Nephron (organoid): ENCODE measurements around the gene FGF18.

Experiments
- H3K27ac Mint-ChIP-seq, 3 experiments: 2 replicates each; pipeline ENCODE4 v1.8.0; 2020; ENCODE audit warnings: mixed read lengths in 3 of 3, mild to moderate bottlenecking in 2 of 3, moderate library complexity in 1 of 3
- H3K27me3 Mint-ChIP-seq: 2 replicates; pipeline ENCODE4 v1.8.0; 2021; ENCODE audit warnings: low read depth, mild to moderate bottlenecking, moderate library complexity, mixed read lengths
- H3K36me3 Mint-ChIP-seq: 2 replicates; pipeline ENCODE4 v1.8.0; 2020; ENCODE audit warnings: low read depth, mixed read lengths
- H3K4me1 Mint-ChIP-seq: 2 replicates; pipeline ENCODE4 v1.8.0; 2020; ENCODE audit warnings: mixed read lengths
- H3K4me3 Mint-ChIP-seq, 3 experiments: 2 replicates each; pipeline ENCODE4 v1.8.0; 2020; ENCODE audit warnings: mild to moderate bottlenecking in 3 of 3, mixed read lengths in 3 of 3, moderate library complexity in 2 of 3
- H3K9me3 Mint-ChIP-seq: 2 replicates; pipeline ENCODE4 v1.8.0; 2020; ENCODE audit warnings: mixed read lengths
- CTCF ChIP-seq, 3 experiments: fragments of 200-600 bp; sonication (generic); IDR thresholded peaks; one replicate each; pipeline ENCODE4 v1.5.0; 2021; ENCODE audit warnings: antibody characterized with exemption in 3 of 3; ENCODE audit not compliant: unreplicated experiment in 3 of 3

FGF18 gene

GRCh38 chr5:171454549-171454948 lies 35.1 kb downstream of the FGF18 start:
- TF ChIP-seq CTCF (IDR thresholded peaks at IDR 0.05; ENCODE audit: unreplicated experiment in 3 of 3): no peak
- Mint-ChIP-seq H3K4me3 (no peak overlapping the region), H3K4me1 (peaks cover 30% of the 10 kb centered on the region), H3K27ac (peak overlapping the region in 2 of 3 experiments; percentile 51 to 83), H3K27me3 (peaks cover 49% of the 10 kb centered on the region), H3K9me3 (no peaks in the 10 kb centered on the region), H3K36me3 (no peaks in the 10 kb centered on the region)

GRCh38 chr5:171455522-171455921 lies 36.1 kb downstream of the FGF18 start:
- H3K9me3 Mint-ChIP-seq: no peaks in the 10 kb centered on the region
- TF ChIP-seq CTCF (IDR thresholded peaks at IDR 0.05; ENCODE audit: unreplicated experiment in 3 of 3): no peak
- H3K4me3 Mint-ChIP-seq: no peak overlapping the region
- H3K36me3 Mint-ChIP-seq: no peaks in the 10 kb centered on the region
- no peak overlapping the region for H3K27ac Mint-ChIP-seq
- peaks cover 22% of the 10 kb centered on the region for H3K4me1 Mint-ChIP-seq
- H3K27me3 Mint-ChIP-seq: peaks cover 50% of the 10 kb centered on the region

- Mint-ChIP-seq H3K9me3 (no peaks in the 10 kb centered on the region), H3K4me3 (no peak overlapping the region), H3K27ac (no peak overlapping the region), H3K27me3 (peaks cover 51% of the 10 kb centered on the region), H3K36me3 (no peaks in the 10 kb centered on the region), H3K4me1 (peaks cover 20% of the 10 kb centered on the region)
- no peak for TF ChIP-seq CTCF (IDR thresholded peaks at IDR 0.05; ENCODE audit: unreplicated experiment in 3 of 3)
Observed at GRCh38 chr5:171457208-171457981, 37.9 kb downstream of the FGF18 start.

GRCh38 chr5:171459839-171460238 lies 40.4 kb downstream of the FGF18 start:
- Mint-ChIP-seq H3K4me1 (peaks cover 6% of the 10 kb centered on the region), H3K27me3 (peaks cover 42% of the 10 kb centered on the region), H3K9me3 (no peaks in the 10 kb centered on the region), H3K36me3 (no peaks in the 10 kb centered on the region), H3K27ac (no peak overlapping the region), H3K4me3 (no peak overlapping the region)
- no peak for TF ChIP-seq CTCF (IDR thresholded peaks at IDR 0.05; ENCODE audit: unreplicated experiment in 3 of 3)

- Mint-ChIP-seq H3K4me1 (peaks cover under 1% of the 10 kb centered on the region), H3K27ac (no peak overlapping the region), H3K4me3 (no peak overlapping the region), H3K27me3 (peaks cover 26% of the 10 kb centered on the region), H3K36me3 (no peaks in the 10 kb centered on the region), H3K9me3 (no peaks in the 10 kb centered on the region)
- no peak for TF ChIP-seq CTCF (IDR thresholded peaks at IDR 0.05; ENCODE audit: unreplicated experiment in 3 of 3)
Observed at GRCh38 chr5:171462136-171462927, 42.9 kb downstream of the FGF18 start.
